H1 (cell line): ENCODE results near the gene UBC. TPM values are rescaled to one million over a fixed set of nuclear protein-coding genes. Genes with fewer than 3 reads are reported as not detected.
A peak's percentile ranks its signal among the peaks of the same experiment; 100 is the strongest.

ENCODE experiments used
- CTCF ChIA-PET: fragments of 300-600 bp; sonication (Branson Sonifier 250); formaldehyde crosslinking; loops from one replicate; lab custom pipeline; 2021; ENCODE audit not compliant: partially characterized antibody; lab: Charles Lee
- POLR2A ChIA-PET: fragments of 300-600 bp; sonication (Branson Sonifier 250); formaldehyde crosslinking; loops from one replicate; lab custom pipeline; 2021; ENCODE audit warnings: inconsistent platforms; ENCODE audit not compliant: partially characterized antibody; lab: Charles Lee
- DNase-seq, 2 experiments: peaks; one replicate each; pipeline versions ENCODE4 v3.0.0 to v3.0.0-alpha.2; 2010 to 2022; ENCODE audit warnings: low spot score in 2 of 2, low read depth in 1 of 2, mixed read lengths in 1 of 2
- FAIRE-seq: peaks from 2 replicates; lab custom pipeline; 2011; peaks lifted over from hg19 to GRCh38; lab: Jason Lieb, UNC
- H2AFZ ChIP-seq: 2 replicates; pipeline ENCODE4 v1.8.1; 2012; ENCODE audit warnings: low read length, inconsistent platforms
- H2AK5ac ChIP-seq: 2 replicates; pipeline ENCODE4 v1.6.1; 2013; ENCODE audit warnings: low read depth, low read length
- H2BK120ac ChIP-seq: replicated peaks from 2 replicates; pipeline ENCODE3; 2013; ENCODE audit warnings: low read depth, low read length, inconsistent platforms
- H2BK12ac ChIP-seq: 2 replicates; pipeline ENCODE4 v1.6.1; 2013; ENCODE audit warnings: low read depth, low read length
- H2BK15ac ChIP-seq: 2 replicates; pipeline ENCODE4 v1.6.1; 2013; ENCODE audit warnings: low read length
- H2BK20ac ChIP-seq: 2 replicates; pipeline ENCODE4 v1.6.1; 2013; ENCODE audit warnings: low read length
- H2BK5ac ChIP-seq: 2 replicates; pipeline ENCODE4 v1.6.1; 2013; ENCODE audit warnings: low read depth, low read length
- H3K14ac ChIP-seq: 2 replicates; pipeline ENCODE4 v1.6.1; 2013; ENCODE audit warnings: inconsistent platforms; ENCODE audit not compliant: insufficient read length
- H3K18ac ChIP-seq: 2 replicates; pipeline ENCODE4 v1.6.1; 2013; ENCODE audit warnings: low read length; ENCODE audit errors: extremely low read depth
- H3K23ac ChIP-seq: 2 replicates; pipeline ENCODE4 v1.6.1; 2013; ENCODE audit warnings: inconsistent platforms; ENCODE audit not compliant: insufficient read length
- H3K23me2 ChIP-seq: 2 replicates; pipeline ENCODE4 v1.6.1; 2013; ENCODE audit warnings: low read depth, low read length
- H3K27ac ChIP-seq: 2 replicates; pipeline ENCODE4 v1.6.1; 2011; ENCODE audit warnings: low read depth, low read length, inconsistent platforms
- H3K27me3 ChIP-seq, 4 experiments: replicated peaks in 1 of 4; 1 replicate in 1 of 4; 2 replicates in 3 of 4; pipeline versions ENCODE4 v1.6.1 to v1.8.1; 2011 to 2013; ENCODE audit warnings: low read length in 3 of 4, mild to moderate bottlenecking in 3 of 4, inconsistent platforms in 2 of 4, mixed read lengths in 2 of 4, moderate library complexity in 1 of 4; ENCODE audit not compliant: control insufficient read depth in 3 of 4, insufficient read depth in 3 of 4; ENCODE audit errors: extremely low read depth in 1 of 4
- H3K36me3 ChIP-seq, 4 experiments: 2 replicates each; pipeline versions ENCODE4 v1.6.1 to v1.8.1; 2011 to 2013; ENCODE audit warnings: mild to moderate bottlenecking in 4 of 4, low read length in 3 of 4, moderate library complexity in 2 of 4, control low read depth in 1 of 4, inconsistent platforms in 1 of 4; ENCODE audit not compliant: insufficient read depth in 4 of 4, control insufficient read depth in 2 of 4
- H3K4ac ChIP-seq: replicated peaks from 2 replicates; pipeline ENCODE3; 2013; ENCODE audit warnings: low read length, low read depth, mixed read lengths, inconsistent platforms; ENCODE audit not compliant: insufficient read length
- H3K4me1 ChIP-seq, 4 experiments: replicated peaks in 1 of 4; 1 replicate in 1 of 4; 2 replicates in 3 of 4; pipeline versions ENCODE4 v1.6.1 to v1.8.1; 2011 to 2013; ENCODE audit warnings: low read length in 3 of 4, inconsistent platforms in 2 of 4, mixed read lengths in 1 of 4; ENCODE audit not compliant: insufficient read depth in 4 of 4, control insufficient read depth in 3 of 4
- H3K4me2 ChIP-seq, 2 experiments: 2 replicates each; pipeline versions ENCODE4 v1.6.1 to v1.8.1; 2011 to 2013; ENCODE audit warnings: low read depth in 2 of 2, low read length in 2 of 2, control low read depth in 1 of 2, inconsistent platforms in 1 of 2, mild to moderate bottlenecking in 1 of 2; ENCODE audit not compliant: insufficient read depth in 1 of 2
- H3K4me3 ChIP-seq, 4 experiments: fragments of 200-600, 300-600 bp in 1 of 4; sonication (generic), shearing (Covaris generic), sonication (Bioruptor Twin) in 1 of 4; 2 replicates each; pipeline versions ENCODE4 v1.5.1 to v1.8.1; 2011 to 2016; ENCODE audit warnings: low read length in 4 of 4, low read depth in 3 of 4, control low read depth in 2 of 4, inconsistent platforms in 2 of 4, mild to moderate bottlenecking in 2 of 4, mixed read lengths in 1 of 4, moderate library complexity in 1 of 4; ENCODE audit not compliant: insufficient read depth in 2 of 4; ENCODE audit errors: extremely low read depth in 1 of 4
- H3K56ac ChIP-seq: replicated peaks from 2 replicates; pipeline ENCODE3; 2013; ENCODE audit warnings: low read depth, mild to moderate bottlenecking, mixed read lengths, low read length, inconsistent platforms; ENCODE audit not compliant: insufficient read length
- H3K79me1 ChIP-seq: 2 replicates; pipeline ENCODE4 v1.6.1; 2013; ENCODE audit warnings: low read depth, low read length, control low read depth
- H3K79me2 ChIP-seq, 2 experiments: 2 replicates each; pipeline versions ENCODE4 v1.6.1 to v1.8.1; 2012 to 2013; ENCODE audit warnings: low read length in 2 of 2, mild to moderate bottlenecking in 2 of 2, inconsistent platforms in 1 of 2; ENCODE audit not compliant: insufficient read depth in 2 of 2, control insufficient read depth in 1 of 2
- H3K9ac ChIP-seq, 4 experiments: replicated peaks in 1 of 4; 1 replicate in 1 of 4; 2 replicates in 3 of 4; pipeline versions ENCODE4 v1.6.1 to v1.8.1; 2011 to 2013; ENCODE audit warnings: low read depth in 3 of 4, low read length in 3 of 4, control low read depth in 2 of 4, mild to moderate bottlenecking in 2 of 4, moderate library complexity in 2 of 4, inconsistent platforms in 1 of 4; ENCODE audit errors: extremely low read depth in 1 of 4
- H3K9me3 ChIP-seq, 2 experiments: 2 replicates each; pipeline versions ENCODE4 v1.6.1 to v1.8.1; 2012 to 2013; ENCODE audit warnings: mild to moderate bottlenecking in 2 of 2, moderate library complexity in 2 of 2, control low read depth in 1 of 2, inconsistent platforms in 1 of 2, low read depth in 1 of 2, low read length in 1 of 2, mixed read lengths in 1 of 2; ENCODE audit not compliant: insufficient read depth in 2 of 2
- H4K20me1 ChIP-seq, 2 experiments: replicated peaks in 1 of 2; 2 replicates each; pipeline versions ENCODE3 to v1.8.1; 2011 to 2013; ENCODE audit warnings: inconsistent platforms in 2 of 2, low read length in 2 of 2, mild to moderate bottlenecking in 1 of 2; ENCODE audit not compliant: insufficient read depth in 2 of 2, control insufficient read depth in 1 of 2
- H4K5ac ChIP-seq: 2 replicates; pipeline ENCODE4 v1.6.1; 2013; ENCODE audit warnings: low read length, low read depth, mixed read lengths, inconsistent platforms; ENCODE audit not compliant: insufficient read length
- H4K8ac ChIP-seq: 2 replicates; pipeline ENCODE4 v1.8.0; 2013; ENCODE audit warnings: mild to moderate bottlenecking, moderate library complexity, low read length, inconsistent platforms; ENCODE audit not compliant: insufficient read depth; ENCODE audit errors: extremely low read depth
- H4K91ac ChIP-seq: replicated peaks from 2 replicates; pipeline ENCODE3; 2013; ENCODE audit warnings: low read length, mixed read lengths, inconsistent platforms; ENCODE audit not compliant: insufficient read length
- ASH2L ChIP-seq: fragments of 200-600, 300-600 bp; sonication (generic); IDR thresholded peaks from one replicate; pipeline ENCODE4 v1.7.1; 2017; ENCODE audit warnings: low read length
- CBX8 ChIP-seq: fragments of 300-800, 300-1000 bp; sonication (generic); IDR thresholded peaks from 2 replicates; pipeline ENCODE4 v1.7.1; 2016; ENCODE audit warnings: low read depth, low read length, borderline replicate concordance
- CTBP2 ChIP-seq: IDR thresholded peaks from 2 replicates; pipeline ENCODE4 v1.7.0; 2011; ENCODE audit warnings: borderline replicate concordance, mild to moderate bottlenecking, moderate library complexity, mixed read lengths, low read length; ENCODE audit not compliant: insufficient read depth, insufficient read length
- CTCF ChIP-seq, 3 experiments: IDR thresholded peaks; 1 replicate in 2 of 3; 2 replicates in 1 of 3; pipeline versions ENCODE4 v1.5.1 to v1.6.1; 2011; ENCODE audit warnings: low read length in 3 of 3, mild to moderate bottlenecking in 3 of 3, inconsistent platforms in 2 of 3, low read depth in 1 of 3, moderate library complexity in 1 of 3; ENCODE audit not compliant: insufficient read depth in 1 of 3; ENCODE audit errors: control extremely low read depth in 1 of 3
- RBBP5 ChIP-seq: IDR thresholded peaks from 2 replicates; pipeline ENCODE4 v1.7.1; 2012; ENCODE audit warnings: low read depth, mild to moderate bottlenecking, inconsistent platforms, low read length, moderate library complexity, borderline replicate concordance
- SIN3A ChIP-seq, 2 experiments: IDR thresholded peaks in 1 of 2; conservative IDR thresholded peaks in 1 of 2; 2 replicates each; pipeline ENCODE4 v1.6.1; 2011 to 2012; ENCODE audit warnings: low read length in 2 of 2, improper control_type of control experiment in 1 of 2, low read depth in 1 of 2, mild to moderate bottlenecking in 1 of 2
- ZNF274 ChIP-seq: IDR thresholded peaks from 2 replicates; pipeline ENCODE4 v1.7.0; 2012; ENCODE audit warnings: low read length, borderline replicate concordance; ENCODE audit errors: extremely low read depth
- WGBS, 2 experiments: shearing (Covaris generic) in 1 of 2; methylation state at CpG; one replicate each; pipeline versions ENCODE4 v1.1.6 to v1.1.7; 2013 to 2015; ENCODE audit warnings: low lambda C conversion rate in 2 of 2, mixed read lengths in 2 of 2, inconsistent platforms in 1 of 2, low coverage in 1 of 2, missing lambda C conversion rate in 1 of 2; ENCODE audit not compliant: insufficient replicate concordance in 2 of 2, insufficient coverage in 1 of 2, insufficient read length in 1 of 2; ENCODE audit errors: extremely low coverage in 1 of 2, missing lambda C conversion rate in 1 of 2; 5-methylcytosine and 5-hydroxymethylcytosine counted together
- polyA plus RNA-seq, 7 experiments: library from polyadenylated mRNA; depleted of rRNA in 3 of 7; stranded (reverse) in 5 of 7; unstranded in 2 of 7; fragments of >200 nt in 5 of 7; fragments of 200-250 nt in 2 of 7; gene quantifications; 1 replicate in 5 of 7; 2 replicates in 1 of 7; 4 replicates in 1 of 7; pipeline versions ENCODE4 v1.2.1 to v1.2.3, GENCODE V29; 2011 to 2013; ENCODE audit warnings: missing spikeins in 2 of 7, mixed read lengths in 2 of 7
- total RNA-seq: library from RNA; stranded (reverse); fragmentation: NEBNext Ultra II Directional; extraction: Animal tissue kit (Norgen Biotek cat#: 25700); gene quantifications from 2 replicates; pipeline ENCODE4 v1.2.1, GENCODE V29; 2021

Gene UBC
- total and polyA plus RNA-seq, 2 of the 8 experiments (the other 6 are each of a cell fraction or from before 2014, with no cell fraction given): 559 to 749 TPM

GRCh38 chr12:124927201-124928094, 13.0 kb upstream of the UBC start:
- Histone ChIP-seq H2BK12ac (no peak overlapping the region), H2AFZ (peak overlapping the region; percentile 91), H3K18ac (peak overlapping the region; percentile 86; the same call in 1 of the 2 replicates), H3K23me2 (peaks cover 3% of the 10 kb centered on the region), H2BK15ac (no peak overlapping the region), H3K4ac (no peak overlapping the region), H3K23ac (no peak overlapping the region), H3K79me1 (no peaks in the 10 kb centered on the region), H3K79me2 (no peaks in the 10 kb centered on the region), H2BK120ac (no peak overlapping the region), H3K4me1 (peaks cover 0 to 9% (median 1%) of the 10 kb centered on the region in 4 experiments; a peak in 4 of 7 replicates), H2BK20ac (no peak overlapping the region), H3K14ac (no peak overlapping the region), H4K91ac (no peak overlapping the region), H3K27ac (peak overlapping the region; percentile 72; the same call in 1 of the 2 replicates), H2BK5ac (peak overlapping the region; percentile 50; the same call in 1 of the 2 replicates), H3K56ac (no peak overlapping the region), H2AK5ac (no peak overlapping the region), H4K8ac (no peak overlapping the region), H3K4me3 (peak overlapping the region; percentile 82 to 99 (median 98)), H4K20me1 (no peaks in the 10 kb centered on the region), H4K5ac (no peak overlapping the region), H3K4me2 (peak overlapping the region; percentile 72 to 86), H3K9ac (peak overlapping the region; percentile 65 to 88 (median 77)), H3K9me3 (no peaks in the 10 kb centered on the region), H3K36me3 (no peaks in the 10 kb centered on the region), H3K27me3 (no peaks in the 10 kb centered on the region)
- ChIA-PET CTCF (interaction anchor here (1.0 to 3.3 kb wide), 4 partner anchors 11 to 22 kb away, joined by 3 to 22 read pairs (median 5); no protein-coding TSS in a partner anchor), POLR2A (interaction anchor here (1.0 to 3.8 kb wide), 6 partner anchors 9 to 13 kb away, joined by 4 to 34 read pairs (median 6); partner anchors contain the start of gene UBC)
- WGBS, 2 experiments: 4% methylated on average over 45 of the region's 45 CpGs; no CpG with 5 or more reads in 1 of the 2 experiments
- no peak for FAIRE-seq
- DNase-seq: peak in 1 of 2 experiments; percentile 99
- TF ChIP-seq RBBP5: peak; percentile 99
- peak; percentile 99 for TF ChIP-seq ASH2L
- 0 out of 4 replicates have a peak, but pooled peaks have one; percentile 58 to 59 for TF ChIP-seq SIN3A (conservative IDR thresholded peaks at IDR 0.05 in 1 of 2, IDR thresholded peaks at IDR 0.05 in 1 of 2; ENCODE audit: low read depth in 1 of 2, low read length in 2 of 2)
- TF ChIP-seq CTBP2: no peak
- TF ChIP-seq CBX8: no peak
- peak in 1 of 3 experiments; percentile 6; a peak in 1 of 4 replicates for TF ChIP-seq CTCF (IDR thresholded peaks at IDR 0.05; ENCODE audit: control extremely low read depth in 1 of 3, insufficient read depth in 1 of 3, low read depth in 1 of 3, low read length in 3 of 3)
- TF ChIP-seq ZNF274: no peak
